ENCODE results near the gene SCAMP2. TPM values are rescaled to one million over a fixed set of nuclear protein-coding genes. Genes with fewer than 3 reads are reported as not detected.
A peak's percentile ranks its signal among the peaks of the same experiment; 100 is the strongest.

SCAMP2 gene
- polyA plus RNA-seq, 1 experiment = 116 TPM

- CTCF ChIA-PET = interaction anchor here (0.5 to 2.7 kb wide), 6 partner anchors 12 to 211 kb away, joined by 3 to 13 read pairs (median 3); no protein-coding TSS in a partner anchor
- H3K4me3 ChIP-seq (ENCODE audit: low read depth, low read length) = peak within 1 kb of the TSS; percentile 79
- H3K9me3 ChIP-seq (ENCODE audit: control insufficient read depth, insufficient read depth, low read length) = no peaks in the 10 kb centered on the region
- POLR2A ChIA-PET = no interaction called here
- H3K27me3 ChIP-seq (ENCODE audit: control insufficient read depth, insufficient read depth, low read length) = no peaks in the 10 kb centered on the region
- DNase-seq (ENCODE audit: low read depth, low spot score) = peak; percentile 47
- peak within 1 kb of the TSS; percentile 77 for H3K27ac ChIP-seq (ENCODE audit: low read depth, low read length)
- TF ChIP-seq CTCF (IDR thresholded peaks at IDR 0.05; ENCODE audit: low read depth, low read length) = peak; percentile 48
Observed at GRCh38 chr15:74842581-74843444, 30.4 kb downstream of the SCAMP2 start, which contains the start of gene ULK3. Gene ULK3 (minus strand): TSS chr15:74843156. CDS start chr15:74843105, 51 bp downstream.

GRCh38 chr15:74841891-74842373 is 31.2 kb downstream of the SCAMP2 start:
- Histone ChIP-seq H3K27me3 (ENCODE audit: control insufficient read depth, insufficient read depth, low read length) (no peaks in the 10 kb centered on the region), H3K4me3 (ENCODE audit: low read depth, low read length) (peak overlapping the region; percentile 79), H3K9me3 (ENCODE audit: control insufficient read depth, insufficient read depth, low read length) (no peaks in the 10 kb centered on the region), H3K27ac (ENCODE audit: low read depth, low read length) (no peak overlapping the region)
- CTCF ChIA-PET = interaction anchor here (0.6 to 2.7 kb wide), 5 partner anchors 27 to 211 kb away, joined by 3 to 13 read pairs (median 3); no protein-coding TSS in a partner anchor
- no peak for TF ChIP-seq CTCF (IDR thresholded peaks at IDR 0.05; ENCODE audit: low read depth, low read length)
- DNase-seq (ENCODE audit: low read depth, low spot score) = no peak
- POLR2A ChIA-PET = no interaction called here

GRCh38 chr15:74840851-74841775 is 32.1 kb downstream of the SCAMP2 start:
- H3K9me3 ChIP-seq (ENCODE audit: control insufficient read depth, insufficient read depth, low read length) = no peaks in the 10 kb centered on the region

More at GRCh38 chr15:74840851-74841775, 32.1 kb downstream of the SCAMP2 start:
- no peak overlapping the region for H3K27ac ChIP-seq (ENCODE audit: low read depth, low read length)
- no peak for DNase-seq (ENCODE audit: low read depth, low spot score)
- ChIA-PET POLR2A (no interaction called here), CTCF (interaction anchor here (0.6 to 2.7 kb wide), 5 partner anchors 28 to 72 kb away, joined by 3 to 13 read pairs (median 3); no protein-coding TSS in a partner anchor)
- no peak overlapping the region for H3K4me3 ChIP-seq (ENCODE audit: low read depth, low read length)
- no peaks in the 10 kb centered on the region for H3K27me3 ChIP-seq (ENCODE audit: control insufficient read depth, insufficient read depth, low read length)
- TF ChIP-seq CTCF (IDR thresholded peaks at IDR 0.05; ENCODE audit: low read depth, low read length) = no peak

Data from AG04450 (cell line).